Brain microvascular endothelial cell (primary cell): Measurements from ENCODE around the gene C1orf52.

Experiments
- DNase-seq: peaks from one replicate; pipeline ENCODE4 v3.0.0-alpha.2; 2020
- H3K27ac ChIP-seq: fragments of 250-450 bp; sonication (Bioruptor Pico); 2 replicates; pipeline ENCODE4 v1.5.1; 2020; ENCODE audit warnings: mild to moderate bottlenecking, moderate library complexity
- H3K27me3 ChIP-seq: fragments of 250-450 bp; sonication (Bioruptor Pico); replicated peaks from 2 replicates; pipeline ENCODE4 v1.5.1; 2020; ENCODE audit warnings: mild to moderate bottlenecking
- H3K36me3 ChIP-seq: fragments of 250-450 bp; sonication (Bioruptor Pico); replicated peaks from 2 replicates; pipeline ENCODE4 v1.5.1; 2020; ENCODE audit warnings: mild to moderate bottlenecking
- H3K4me3 ChIP-seq: 2 replicates; pipeline ENCODE4 v1.5.1; 2011; ENCODE audit warnings: low read depth, mild to moderate bottlenecking, control low read depth, low read length, moderate library complexity
- CTCF ChIP-seq: IDR thresholded peaks from 2 replicates; pipeline ENCODE4 v1.5.1; 2011; ENCODE audit warnings: low read depth, mild to moderate bottlenecking, moderate library complexity, low read length, control low read depth, inconsistent platforms; ENCODE audit errors: missing control alignments
- in situ Hi-C: cut with HindIII; loops from 2 replicates; pipeline ENCODE4 v1.10.0; 2017; ENCODE audit warnings: low sequenced_read_pairs, low pct_ligation_motif_present

C1orf52 gene

GRCh38 chr1:85276978-85277639 lies 17.6 kb upstream of the C1orf52 start:
- no peak for DNase-seq
- Histone ChIP-seq H3K27ac (peak overlapping the region; percentile 92), H3K4me3 (peak overlapping the region; percentile 94), H3K36me3 (no peaks in the 10 kb centered on the region), H3K27me3 (no peaks in the 10 kb centered on the region)
- in situ Hi-C loops, result no loop called here
- no peak for TF ChIP-seq CTCF

- in situ Hi-C loops, result no loop called here
- H3K4me3 ChIP-seq, result peak within 1 kb of the TSS; percentile 94
- peak; percentile 96 for DNase-seq
- H3K36me3 ChIP-seq, result no peaks in the 10 kb centered on the region
- H3K27me3 ChIP-seq, result no peaks in the 10 kb centered on the region
- peak within 1 kb of the TSS; percentile 92 for H3K27ac ChIP-seq
- no peak for TF ChIP-seq CTCF
Observed at GRCh38 chr1:85276215-85276977, 16.9 kb upstream of the C1orf52 start, which contains the start of gene BCL10. TSS of gene BCL10 (minus strand) at chr1:85276632. CDS start at chr1:85276352, 280 bp downstream.

- no peaks in the 10 kb centered on the region for H3K27me3 ChIP-seq
- H3K4me3 ChIP-seq, result peak overlapping the region; percentile 94
- in situ Hi-C loops, result no loop called here
- TF ChIP-seq CTCF, result no peak
- DNase-seq, result no peak
- peak overlapping the region; percentile 92 for H3K27ac ChIP-seq
- peaks cover 3% of the 10 kb centered on the region for H3K36me3 ChIP-seq
Observed at GRCh38 chr1:85275701-85276214, 16.3 kb upstream of the C1orf52 start.

GRCh38 chr1:85274969-85275453 lies 15.5 kb upstream of the C1orf52 start:
- Histone ChIP-seq H3K27me3 (no peaks in the 10 kb centered on the region), H3K27ac (peak overlapping the region; percentile 92), H3K4me3 (peak overlapping the region; percentile 94), H3K36me3 (peaks cover 10% of the 10 kb centered on the region)
- no peak for TF ChIP-seq CTCF
- DNase-seq, result peak; percentile 67
- in situ Hi-C loops, result no loop called here

GRCh38 chr1:85273397-85273796 lies 13.9 kb upstream of the C1orf52 start:
- TF ChIP-seq CTCF, result no peak
- Histone ChIP-seq H3K27ac (no peak overlapping the region), H3K36me3 (peaks cover 26% of the 10 kb centered on the region), H3K4me3 (no peak overlapping the region), H3K27me3 (no peaks in the 10 kb centered on the region)
- in situ Hi-C loops, result no loop called here
- no peak for DNase-seq
